K562 treated with DMSO at 1 percent for 4 hours (cell line): ENCODE results near the gene ZNF831. TPM values are rescaled to one million over a fixed set of nuclear protein-coding genes. Genes with fewer than 3 reads are reported as not detected.

Source experiments
- total RNA-seq: library from RNA; unstranded; fragments of 300-600 nt; gene quantifications from 2 replicates; pipeline ENCODE4 v1.2.3, GENCODE V29; 2022; ENCODE audit not compliant: insufficient read depth

Gene ZNF831
- not detected in 2 replicates for total RNA-seq

DNA sequence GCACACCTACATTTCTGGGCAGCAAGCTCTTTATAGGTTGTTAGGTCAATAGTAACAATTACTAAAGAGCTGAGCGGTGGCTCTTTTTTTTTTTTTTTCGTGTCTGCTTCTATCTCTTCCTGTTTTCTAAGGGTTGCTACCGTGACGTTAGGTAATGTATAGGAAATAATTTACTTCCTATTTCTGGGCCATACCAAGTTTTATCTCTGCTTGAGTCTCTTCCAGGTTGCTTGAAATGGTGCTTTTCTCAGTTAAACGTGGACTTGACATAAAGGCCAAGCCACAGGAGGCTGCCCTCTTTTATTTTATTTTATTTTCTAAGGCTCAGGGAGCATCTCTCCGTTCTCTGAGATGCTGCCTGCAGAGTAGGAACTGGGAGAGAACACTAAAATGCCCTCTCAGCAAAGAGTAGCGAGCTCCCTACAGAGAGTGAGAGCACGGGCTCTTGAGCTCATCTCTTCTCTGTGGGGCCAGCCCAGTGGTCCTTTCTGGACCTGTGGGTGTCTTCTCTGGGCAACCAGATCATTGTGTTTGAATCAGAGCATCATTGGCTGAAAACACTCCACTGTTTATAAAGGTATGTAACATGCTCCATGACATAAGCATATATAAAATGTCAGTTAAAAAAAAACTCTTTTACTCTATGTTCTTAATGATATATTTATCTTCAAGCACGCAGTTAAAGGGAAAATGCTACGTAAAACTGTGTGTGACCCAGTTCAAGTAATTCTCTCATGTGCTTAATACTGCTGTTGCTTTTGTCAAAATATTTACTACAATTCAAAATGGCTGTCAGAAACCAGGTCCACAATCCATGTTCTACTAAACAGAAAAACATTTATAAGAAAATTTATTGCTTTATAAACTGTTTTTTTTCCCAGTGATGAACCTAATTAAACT, at the start of gene ZNF831:
Gene ZNF831 (plus strand): TSS at position 191 of the 900 bp plus-strand sequence. CDS start 27,199 bp downstream, outside the sequence.

DNA sequence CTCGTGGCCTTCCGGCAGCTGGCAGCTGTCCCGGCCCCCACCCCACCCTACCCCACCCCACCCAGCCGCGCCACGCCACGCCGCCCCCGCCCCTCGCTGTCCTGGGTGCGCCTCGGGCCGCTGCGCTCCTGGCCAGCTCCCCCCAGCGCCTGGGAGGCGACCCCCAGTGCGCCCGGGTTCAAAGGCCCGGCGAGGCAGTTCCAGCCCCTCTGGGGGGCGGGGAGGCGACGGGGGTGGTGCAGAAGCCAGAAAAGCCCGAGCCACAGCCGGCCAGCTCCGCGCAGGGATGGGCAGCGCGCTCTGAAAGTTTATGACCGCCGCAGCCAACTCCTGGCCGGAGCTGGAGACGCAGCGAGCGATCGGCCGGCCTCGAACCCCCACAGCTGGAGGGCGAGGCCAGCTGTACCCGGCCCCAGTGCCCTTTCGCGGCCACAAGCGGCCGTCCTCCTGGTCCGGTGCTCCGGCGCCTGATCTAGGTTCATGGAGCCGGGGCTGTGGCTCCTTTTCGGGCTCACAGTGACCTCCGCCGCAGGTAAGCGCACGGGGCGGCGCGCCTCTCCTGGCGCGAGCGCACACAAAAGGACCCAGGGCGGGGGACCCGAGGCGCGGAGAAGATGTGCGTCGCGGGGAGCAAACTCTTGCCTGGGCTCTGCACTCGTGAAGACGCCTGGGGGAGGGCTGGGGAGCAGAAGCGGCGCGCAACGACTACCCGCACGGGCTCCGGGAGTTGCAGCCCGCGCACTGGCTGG, 136.9 kb downstream of the ZNF831 start, which contains the start of gene EDN3:
Gene EDN3 (plus strand): TSS at position 279 of the 749 bp plus-strand sequence. CDS start 202 bp downstream, at position 481.

Other genes with a start within 250 kb of the ZNF831 start
- 65.8 and 83.4 TPM in 2 replicates for gene NELFCD, start 182.6 kb upstream of the ZNF831 start, total RNA-seq
- 111 and 123 TPM in 2 replicates for gene CTSZ, start 156.6 kb upstream of the ZNF831 start, total RNA-seq
- 0.82 and 1.0 TPM in 2 replicates for gene TUBB1, start 144.4 kb upstream of the ZNF831 start, total RNA-seq
- 18.9 and 21.8 TPM in 2 replicates for gene ATP5F1E, start 131.5 kb upstream of the ZNF831 start, total RNA-seq
- gene PRELID3B, start 121.0 kb upstream of the ZNF831 start, total RNA-seq, result 23.6 and 30.3 TPM in 2 replicates
- gene EDN3, start 136.8 kb downstream of the ZNF831 start, total RNA-seq, result not detected in 2 replicates